Measurements from ENCODE around the gene SGMS2. TPM values are rescaled to one million over a fixed set of nuclear protein-coding genes. Genes with fewer than 3 reads are reported as not detected.

The SGMS2 gene
- total RNA-seq, 1 donor from 2014 or later, result 89.0 TPM

DNA sequence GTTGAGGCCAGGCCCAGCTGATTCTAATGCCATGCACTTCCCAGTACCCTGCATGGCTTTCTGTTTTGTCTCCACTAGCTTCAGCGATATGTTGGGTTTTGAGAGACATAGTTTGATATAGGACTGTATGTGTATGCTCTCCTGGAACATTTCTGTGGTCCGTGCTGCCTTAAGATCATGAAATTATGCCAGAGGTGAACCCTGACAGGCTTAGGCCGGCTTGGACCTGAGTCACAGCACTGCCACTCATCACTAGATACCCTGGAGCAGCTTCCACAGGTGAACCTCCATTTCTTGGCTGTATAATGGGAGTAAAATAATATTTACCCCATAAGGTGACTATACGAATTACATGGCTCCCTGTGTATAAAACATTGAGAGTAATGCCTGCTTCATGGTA is 6.4 kb downstream of the SGMS2 start:
- intact Hi-C loops (cut with DNase I), result no loop called here
- no peak for ATAC-seq
- no peaks in the 10 kb centered on the region for H3K9me3 ChIP-seq
- H3K27me3 ChIP-seq (ENCODE audit: low read depth), result no peaks in the 10 kb centered on the region
- TF ChIP-seq, protein P1, sequence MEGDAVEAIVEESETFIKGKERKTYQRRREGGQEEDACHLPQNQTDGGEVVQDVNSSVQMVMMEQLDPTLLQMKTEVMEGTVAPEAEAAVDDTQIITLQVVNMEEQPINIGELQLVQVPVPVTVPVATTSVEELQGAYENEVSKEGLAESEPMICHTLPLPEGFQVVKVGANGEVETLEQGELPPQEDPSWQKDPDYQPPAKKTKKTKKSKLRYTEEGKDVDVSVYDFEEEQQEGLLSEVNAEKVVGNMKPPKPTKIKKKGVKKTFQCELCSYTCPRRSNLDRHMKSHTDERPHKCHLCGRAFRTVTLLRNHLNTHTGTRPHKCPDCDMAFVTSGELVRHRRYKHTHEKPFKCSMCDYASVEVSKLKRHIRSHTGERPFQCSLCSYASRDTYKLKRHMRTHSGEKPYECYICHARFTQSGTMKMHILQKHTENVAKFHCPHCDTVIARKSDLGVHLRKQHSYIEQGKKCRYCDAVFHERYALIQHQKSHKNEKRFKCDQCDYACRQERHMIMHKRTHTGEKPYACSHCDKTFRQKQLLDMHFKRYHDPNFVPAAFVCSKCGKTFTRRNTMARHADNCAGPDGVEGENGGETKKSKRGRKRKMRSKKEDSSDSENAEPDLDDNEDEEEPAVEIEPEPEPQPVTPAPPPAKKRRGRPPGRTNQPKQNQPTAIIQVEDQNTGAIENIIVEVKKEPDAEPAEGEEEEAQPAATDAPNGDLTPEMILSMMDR (IDR thresholded peaks at IDR 0.05), result no peak
- H3K4me1 ChIP-seq, result peaks cover 58% of the 10 kb centered on the region
- no peak for DNase-seq
- no peak overlapping the region for H3K4me3 ChIP-seq
- no peaks in the 10 kb centered on the region for H3K36me3 ChIP-seq
- no peak overlapping the region for H3K27ac ChIP-seq

DNA sequence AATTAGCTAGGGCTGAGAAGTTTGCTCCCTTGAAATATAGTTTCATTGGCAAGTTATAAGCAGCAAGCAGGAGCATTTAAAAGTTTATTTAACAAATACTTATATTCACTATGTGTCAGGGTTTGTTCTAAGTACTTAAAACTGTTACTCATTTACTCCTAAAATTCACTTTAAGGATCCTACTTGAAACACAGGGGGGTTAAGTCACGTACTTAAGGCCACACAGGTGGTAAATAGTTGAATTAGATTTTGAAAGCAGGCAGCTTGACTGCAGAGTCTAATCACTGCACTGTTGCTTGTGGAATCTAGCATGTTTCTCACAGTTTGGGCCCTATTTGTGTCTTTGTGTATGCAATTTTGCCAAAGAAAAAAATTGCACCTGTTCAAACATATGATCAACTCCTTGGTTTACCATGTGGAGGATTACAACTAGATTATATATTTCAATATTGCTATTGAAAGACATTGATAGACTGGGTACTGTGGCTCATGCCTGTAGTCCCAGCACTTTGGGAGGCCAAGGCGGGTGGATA is 7.6 kb downstream of the SGMS2 start:
- DNase-seq (no peak), ATAC-seq (peak; percentile 63 to 68)
- Histone ChIP-seq H3K4me1 (peaks cover 57% of the 10 kb centered on the region), H3K27me3 (ENCODE audit: low read depth) (no peaks in the 10 kb centered on the region), H3K36me3 (no peaks in the 10 kb centered on the region), H3K4me3 (no peak overlapping the region), H3K9me3 (no peaks in the 10 kb centered on the region), H3K27ac (peak overlapping the region; percentile 27)
- intact Hi-C loops (cut with DNase I), result no loop called here
- TF ChIP-seq, protein P1 (IDR thresholded peaks at IDR 0.05), result no peak

DNA sequence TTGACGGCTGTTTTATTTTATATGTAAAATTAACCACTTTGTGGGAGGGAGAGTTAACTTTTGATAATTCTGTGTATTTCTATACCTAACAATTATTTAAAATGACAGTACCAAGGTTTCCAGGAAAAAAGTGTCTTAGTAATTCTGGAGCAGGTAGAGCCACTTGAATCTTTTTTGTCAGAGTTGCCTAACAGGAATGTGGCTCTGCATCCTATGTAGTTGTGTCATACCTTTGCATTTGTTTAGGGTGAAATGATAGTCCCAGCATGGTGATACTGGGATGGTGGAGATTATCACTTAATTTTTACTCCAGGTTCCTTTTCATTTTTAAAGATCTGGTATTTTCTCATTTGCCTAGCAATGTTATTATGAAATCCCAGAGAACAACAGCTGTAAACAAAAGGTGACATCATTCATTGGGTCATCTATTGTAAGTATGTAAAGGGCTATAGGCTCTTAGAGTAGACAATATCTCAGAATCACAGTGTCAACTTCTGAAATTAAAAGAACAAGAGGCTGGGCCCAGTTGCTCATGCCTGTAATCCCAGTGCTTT is 9.6 kb downstream of the SGMS2 start:
- ATAC-seq (no peak), DNase-seq (no peak)
- intact Hi-C loops (cut with DNase I), result no loop called here
- Histone ChIP-seq H3K4me3 (no peak overlapping the region), H3K27ac (no peak overlapping the region), H3K9me3 (no peaks in the 10 kb centered on the region), H3K36me3 (no peaks in the 10 kb centered on the region), H3K4me1 (peaks cover 69% of the 10 kb centered on the region), H3K27me3 (ENCODE audit: low read depth) (no peaks in the 10 kb centered on the region)
- TF ChIP-seq, protein P1 (IDR thresholded peaks at IDR 0.05), result no peak

DNA sequence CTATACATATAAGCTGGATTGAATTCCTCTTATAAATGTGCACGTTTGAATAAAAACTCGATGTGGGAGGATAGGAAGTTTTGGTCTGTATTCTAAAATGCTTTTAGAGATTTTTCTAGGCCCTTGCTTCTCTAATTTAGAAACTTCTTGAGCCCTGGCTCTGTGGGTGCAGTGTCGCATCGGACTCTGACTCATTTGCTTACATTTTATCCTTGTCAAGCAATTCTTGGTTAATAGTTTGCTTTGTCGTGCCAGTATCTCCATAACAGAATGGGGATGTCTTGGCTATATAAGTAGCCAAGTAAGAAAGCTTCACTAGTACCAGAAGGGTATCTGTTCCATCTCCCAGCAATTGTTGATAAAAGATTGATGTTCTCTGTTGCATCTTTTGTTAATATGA is 10.7 kb downstream of the SGMS2 start:
- H3K4me1 ChIP-seq, result peaks cover 74% of the 10 kb centered on the region
- no peak for DNase-seq
- TF ChIP-seq, protein P1 (IDR thresholded peaks at IDR 0.05), result no peak
- no peaks in the 10 kb centered on the region for H3K27me3 ChIP-seq (ENCODE audit: low read depth)
- H3K36me3 ChIP-seq, result no peaks in the 10 kb centered on the region
- H3K27ac ChIP-seq, result no peak overlapping the region
- intact Hi-C loops (cut with DNase I), result no loop called here
- H3K9me3 ChIP-seq, result no peaks in the 10 kb centered on the region
- no peak for ATAC-seq
- no peak overlapping the region for H3K4me3 ChIP-seq

DNA sequence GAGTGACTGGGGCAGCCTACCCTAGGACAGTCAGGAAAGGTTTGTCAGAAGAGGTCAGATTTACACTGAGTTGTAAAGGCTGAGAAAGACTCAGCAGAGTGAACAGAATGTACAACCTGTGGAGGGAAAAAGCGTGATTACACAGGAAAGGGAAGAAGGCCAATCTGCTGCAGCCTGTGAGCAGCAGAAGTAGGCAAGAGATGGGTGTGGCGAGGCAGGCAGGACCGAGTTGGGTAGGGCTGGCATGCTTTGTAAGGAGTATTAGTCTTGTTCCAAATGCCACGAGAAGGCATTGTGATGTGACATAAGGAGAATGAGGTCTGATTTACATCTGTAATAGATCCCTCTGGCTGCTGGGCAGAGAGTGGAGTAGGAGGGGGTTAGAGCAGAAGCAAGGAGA is 12.6 kb downstream of the SGMS2 start:
- H3K27ac ChIP-seq, result peak overlapping the region; percentile 74
- ATAC-seq, result peak; percentile 64 to 83
- TF ChIP-seq, protein P1 (IDR thresholded peaks at IDR 0.05), result no peak
- peaks cover 70% of the 10 kb centered on the region for H3K4me1 ChIP-seq
- H3K4me3 ChIP-seq, result no peak overlapping the region
- peak; percentile 79 for DNase-seq
- H3K27me3 ChIP-seq (ENCODE audit: low read depth), result no peaks in the 10 kb centered on the region
- no peaks in the 10 kb centered on the region for H3K36me3 ChIP-seq
- intact Hi-C loops (cut with DNase I), result no loop called here
- H3K9me3 ChIP-seq, result no peaks in the 10 kb centered on the region

Data from lower lobe of right lung (tissue), 2 donors.